Thyroid gland (tissue), 4 donors: ENCODE results near the gene PCED1A.

ENCODE experiments used
- POLR2A ChIP-seq, 2 donors: fragments of 450-650 bp; IDR thresholded peaks; one replicate each; pipeline ENCODE4 v1.6.1; 2017; ENCODE audit warnings: antibody characterized with exemption in 2 of 2, mild to moderate bottlenecking in 2 of 2, moderate library complexity in 1 of 2
- TF ChIP-seq, protein P1 (sequence below), 6 experiments: fragments of 200-600 bp in 3 of 6; fragments of 450-650 bp in 3 of 6; sonication (generic) in 3 of 6; IDR thresholded peaks; one replicate each; pipeline ENCODE4 v1.5.1; 2016 to 2019; ENCODE audit warnings: antibody characterized with exemption in 6 of 6, mild to moderate bottlenecking in 2 of 6, inconsistent platforms in 1 of 6, moderate library complexity in 1 of 6

DNA sequence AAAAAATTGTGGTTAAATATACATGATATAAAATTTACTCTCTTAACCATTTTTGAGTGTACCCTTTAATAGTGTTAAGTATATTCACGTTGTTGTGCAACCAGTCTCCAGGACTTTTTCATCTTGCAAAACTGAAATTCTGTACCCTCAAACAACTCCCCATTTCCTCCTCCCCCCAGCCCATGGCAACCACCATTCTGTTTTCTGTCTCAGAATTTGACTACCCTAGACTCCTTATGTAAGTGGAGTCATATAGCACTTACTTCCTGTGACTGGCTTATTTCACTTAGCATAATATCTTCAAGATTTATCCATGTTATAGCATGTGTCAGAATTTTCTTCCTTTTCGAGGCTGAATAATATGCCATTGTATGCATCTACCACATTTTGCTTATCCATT is 5.2 kb upstream of the PCED1A start:
- TF ChIP-seq, protein P1, sequence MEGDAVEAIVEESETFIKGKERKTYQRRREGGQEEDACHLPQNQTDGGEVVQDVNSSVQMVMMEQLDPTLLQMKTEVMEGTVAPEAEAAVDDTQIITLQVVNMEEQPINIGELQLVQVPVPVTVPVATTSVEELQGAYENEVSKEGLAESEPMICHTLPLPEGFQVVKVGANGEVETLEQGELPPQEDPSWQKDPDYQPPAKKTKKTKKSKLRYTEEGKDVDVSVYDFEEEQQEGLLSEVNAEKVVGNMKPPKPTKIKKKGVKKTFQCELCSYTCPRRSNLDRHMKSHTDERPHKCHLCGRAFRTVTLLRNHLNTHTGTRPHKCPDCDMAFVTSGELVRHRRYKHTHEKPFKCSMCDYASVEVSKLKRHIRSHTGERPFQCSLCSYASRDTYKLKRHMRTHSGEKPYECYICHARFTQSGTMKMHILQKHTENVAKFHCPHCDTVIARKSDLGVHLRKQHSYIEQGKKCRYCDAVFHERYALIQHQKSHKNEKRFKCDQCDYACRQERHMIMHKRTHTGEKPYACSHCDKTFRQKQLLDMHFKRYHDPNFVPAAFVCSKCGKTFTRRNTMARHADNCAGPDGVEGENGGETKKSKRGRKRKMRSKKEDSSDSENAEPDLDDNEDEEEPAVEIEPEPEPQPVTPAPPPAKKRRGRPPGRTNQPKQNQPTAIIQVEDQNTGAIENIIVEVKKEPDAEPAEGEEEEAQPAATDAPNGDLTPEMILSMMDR (IDR thresholded peaks at IDR 0.05): no peak
- no peak for TF ChIP-seq POLR2A (IDR thresholded peaks at IDR 0.05)
